ENCODE results near the gene BMF.
"Not testable (repeated sequence)": the region's sequence is repeated elsewhere in the genome, so short reads cannot be mapped to it uniquely, and the experiment has no call there.

BMF gene

DNA sequence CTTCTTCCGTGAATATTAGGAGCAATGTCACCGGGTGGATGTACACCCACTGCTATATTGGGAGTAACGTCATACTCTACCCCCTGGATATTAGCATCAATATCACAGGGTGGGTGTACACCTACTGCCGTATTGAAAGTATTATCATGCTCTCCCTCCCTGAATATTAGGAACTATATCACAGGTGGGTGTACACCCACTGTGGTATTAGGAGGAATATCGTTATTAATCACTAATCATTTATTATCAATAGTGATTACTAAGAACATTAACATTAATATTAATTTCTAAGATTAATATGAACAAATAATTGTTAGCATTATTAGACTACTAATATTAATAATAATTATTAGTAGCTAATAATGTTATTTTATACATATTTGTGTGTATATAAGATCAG, 21.4 kb upstream of the BMF start:
- no peaks in the 10 kb centered on the region for H3K27me3 ChIP-seq (ENCODE audit: control insufficient read depth, low read length)
- H3F3A ChIP-seq (ENCODE audit: control insufficient read depth, insufficient read depth), result no peaks in the 10 kb centered on the region
- H4K20me1 ChIP-seq (ENCODE audit: control insufficient read depth, insufficient read depth, low read depth, low read length), result no peaks in the 10 kb centered on the region
- TF ChIP-seq EZH2phosphoT487 (IDR thresholded peaks at IDR 0.05; ENCODE audit: borderline replicate concordance, low read length), result no peak
- TF ChIP-seq, protein P1, sequence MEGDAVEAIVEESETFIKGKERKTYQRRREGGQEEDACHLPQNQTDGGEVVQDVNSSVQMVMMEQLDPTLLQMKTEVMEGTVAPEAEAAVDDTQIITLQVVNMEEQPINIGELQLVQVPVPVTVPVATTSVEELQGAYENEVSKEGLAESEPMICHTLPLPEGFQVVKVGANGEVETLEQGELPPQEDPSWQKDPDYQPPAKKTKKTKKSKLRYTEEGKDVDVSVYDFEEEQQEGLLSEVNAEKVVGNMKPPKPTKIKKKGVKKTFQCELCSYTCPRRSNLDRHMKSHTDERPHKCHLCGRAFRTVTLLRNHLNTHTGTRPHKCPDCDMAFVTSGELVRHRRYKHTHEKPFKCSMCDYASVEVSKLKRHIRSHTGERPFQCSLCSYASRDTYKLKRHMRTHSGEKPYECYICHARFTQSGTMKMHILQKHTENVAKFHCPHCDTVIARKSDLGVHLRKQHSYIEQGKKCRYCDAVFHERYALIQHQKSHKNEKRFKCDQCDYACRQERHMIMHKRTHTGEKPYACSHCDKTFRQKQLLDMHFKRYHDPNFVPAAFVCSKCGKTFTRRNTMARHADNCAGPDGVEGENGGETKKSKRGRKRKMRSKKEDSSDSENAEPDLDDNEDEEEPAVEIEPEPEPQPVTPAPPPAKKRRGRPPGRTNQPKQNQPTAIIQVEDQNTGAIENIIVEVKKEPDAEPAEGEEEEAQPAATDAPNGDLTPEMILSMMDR (IDR thresholded peaks at IDR 0.05; ENCODE audit: low read depth, low read length, poor library complexity, severe bottlenecking), result no peak
- H3K79me2 ChIP-seq (ENCODE audit: control insufficient read depth, low read length), result no peaks in the 10 kb centered on the region
- H3K4me3 ChIP-seq (ENCODE audit: low read length), result no peak overlapping the region
- H3K27ac ChIP-seq (ENCODE audit: low read depth, low read length), result no peak overlapping the region
- no peaks in the 10 kb centered on the region for H3K9me3 ChIP-seq (ENCODE audit: control insufficient read depth, insufficient read depth, low read length)
- H3K36me3 ChIP-seq (ENCODE audit: control insufficient read depth, low read length), result no peaks in the 10 kb centered on the region
- H3K4me1 ChIP-seq (ENCODE audit: control insufficient read depth, low read length), result no peaks in the 10 kb centered on the region
- H3K9me2 ChIP-seq (replicated peaks; ENCODE audit: control insufficient read depth, low read length), result no peaks in the 10 kb centered on the region
- no peak overlapping the region for H3K4me2 ChIP-seq (ENCODE audit: low read length)

GRCh38 chr15:40128766-40129660, 20.3 kb upstream of the BMF start:
- H3K79me2 ChIP-seq (ENCODE audit: control insufficient read depth, low read length), result no peaks in the 10 kb centered on the region
- H3K9me3 ChIP-seq (ENCODE audit: control insufficient read depth, insufficient read depth, low read length), result no peaks in the 10 kb centered on the region
- H3K27ac ChIP-seq (ENCODE audit: low read depth, low read length), result no peak overlapping the region
- no peaks in the 10 kb centered on the region for H3K9me2 ChIP-seq (replicated peaks; ENCODE audit: control insufficient read depth, low read length)
- H3K27me3 ChIP-seq (ENCODE audit: control insufficient read depth, low read length), result no peaks in the 10 kb centered on the region
- H4K20me1 ChIP-seq (ENCODE audit: control insufficient read depth, insufficient read depth, low read depth, low read length), result no peaks in the 10 kb centered on the region
- no peaks in the 10 kb centered on the region for H3K36me3 ChIP-seq (ENCODE audit: control insufficient read depth, low read length)
- no peak overlapping the region for H3K4me3 ChIP-seq (ENCODE audit: low read length)
- H3K4me2 ChIP-seq (ENCODE audit: low read length), result no peak overlapping the region
- no peaks in the 10 kb centered on the region for H3K4me1 ChIP-seq (ENCODE audit: control insufficient read depth, low read length)
- H3F3A ChIP-seq (ENCODE audit: control insufficient read depth, insufficient read depth), result no peaks in the 10 kb centered on the region
- TF ChIP-seq, protein P1 (IDR thresholded peaks at IDR 0.05; ENCODE audit: low read depth, low read length, poor library complexity, severe bottlenecking), result no peak
- no peak for TF ChIP-seq EZH2phosphoT487 (IDR thresholded peaks at IDR 0.05; ENCODE audit: borderline replicate concordance, low read length)

DNA sequence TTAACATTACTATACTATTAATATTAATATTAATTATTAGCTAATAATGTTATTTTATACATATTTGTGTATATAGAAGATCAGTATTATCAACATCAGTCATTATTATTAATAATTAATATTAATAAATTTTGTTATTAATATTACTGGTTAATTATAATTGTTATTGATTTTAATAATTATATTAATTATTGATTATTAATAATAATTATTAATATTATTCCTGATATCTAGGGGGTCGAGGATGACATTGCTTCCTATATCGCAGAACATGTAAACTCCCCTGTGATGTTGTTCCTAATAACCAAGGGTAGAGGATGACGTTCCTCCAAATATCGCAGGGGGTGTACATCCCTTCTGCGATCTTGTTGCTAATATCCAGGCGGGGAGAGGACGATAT, 17.3 kb upstream of the BMF start:
- no peak overlapping the region for H3K4me3 ChIP-seq (ENCODE audit: low read length)
- no peaks in the 10 kb centered on the region for H4K20me1 ChIP-seq (ENCODE audit: control insufficient read depth, insufficient read depth, low read depth, low read length)
- H3K4me2 ChIP-seq (ENCODE audit: low read length), result no peak overlapping the region
- peaks cover 14% of the 10 kb centered on the region for H3K4me1 ChIP-seq (ENCODE audit: control insufficient read depth, low read length)
- H3K9me3 ChIP-seq (ENCODE audit: control insufficient read depth, insufficient read depth, low read length), result no peaks in the 10 kb centered on the region
- H3K79me2 ChIP-seq (ENCODE audit: control insufficient read depth, low read length), result no peaks in the 10 kb centered on the region
- no peaks in the 10 kb centered on the region for H3K27me3 ChIP-seq (ENCODE audit: control insufficient read depth, low read length)
- H3F3A ChIP-seq (ENCODE audit: control insufficient read depth, insufficient read depth), result no peaks in the 10 kb centered on the region
- no peaks in the 10 kb centered on the region for H3K36me3 ChIP-seq (ENCODE audit: control insufficient read depth, low read length)
- H3K9me2 ChIP-seq (replicated peaks; ENCODE audit: control insufficient read depth, low read length), result no peaks in the 10 kb centered on the region
- TF ChIP-seq, protein P1 (IDR thresholded peaks at IDR 0.05; ENCODE audit: low read depth, low read length, poor library complexity, severe bottlenecking), result no peak
- no peak for TF ChIP-seq EZH2phosphoT487 (IDR thresholded peaks at IDR 0.05; ENCODE audit: borderline replicate concordance, low read length)
- H3K27ac ChIP-seq (ENCODE audit: low read depth, low read length), result no peak overlapping the region

DNA sequence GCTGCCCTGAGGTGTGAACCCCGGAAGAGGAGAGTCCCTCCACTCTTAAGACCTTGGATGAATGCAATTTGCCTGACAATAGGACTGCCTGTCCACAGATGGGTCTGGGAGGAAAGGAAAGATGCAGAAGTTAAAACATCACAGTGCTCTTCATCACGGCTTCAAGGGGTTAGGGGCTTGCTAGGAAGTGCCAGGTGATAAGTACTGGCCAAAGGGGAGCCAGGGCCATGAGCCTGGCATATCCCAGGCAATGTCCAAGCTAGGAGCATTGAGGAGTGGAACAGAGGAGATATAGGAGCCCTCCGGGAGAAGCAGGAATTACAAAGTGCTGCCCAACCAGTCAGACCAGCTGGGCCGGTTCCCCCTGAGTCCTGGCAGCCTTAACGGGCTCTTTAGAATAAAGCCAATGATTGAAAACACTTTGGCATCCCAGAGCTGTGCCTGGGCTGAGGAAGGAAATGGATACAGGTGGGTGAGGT, 16.2 kb upstream of the BMF start:
- H3K79me2 ChIP-seq (ENCODE audit: control insufficient read depth, low read length); H4K20me1 ChIP-seq (ENCODE audit: control insufficient read depth, insufficient read depth, low read depth, low read length); H3K4me2 ChIP-seq (ENCODE audit: low read length); H3K9me3 ChIP-seq (ENCODE audit: control insufficient read depth, insufficient read depth, low read length); H3K27ac ChIP-seq (ENCODE audit: low read depth, low read length); H3F3A ChIP-seq (ENCODE audit: control insufficient read depth, insufficient read depth); H3K27me3 ChIP-seq (ENCODE audit: control insufficient read depth, low read length); H3K4me3 ChIP-seq (ENCODE audit: low read length); H3K9me2 ChIP-seq (replicated peaks; ENCODE audit: control insufficient read depth, low read length); H3K36me3 ChIP-seq (ENCODE audit: control insufficient read depth, low read length): not testable (repeated sequence)
- peaks cover 19% of the 10 kb centered on the region for H3K4me1 ChIP-seq (ENCODE audit: control insufficient read depth, low read length)

DNA sequence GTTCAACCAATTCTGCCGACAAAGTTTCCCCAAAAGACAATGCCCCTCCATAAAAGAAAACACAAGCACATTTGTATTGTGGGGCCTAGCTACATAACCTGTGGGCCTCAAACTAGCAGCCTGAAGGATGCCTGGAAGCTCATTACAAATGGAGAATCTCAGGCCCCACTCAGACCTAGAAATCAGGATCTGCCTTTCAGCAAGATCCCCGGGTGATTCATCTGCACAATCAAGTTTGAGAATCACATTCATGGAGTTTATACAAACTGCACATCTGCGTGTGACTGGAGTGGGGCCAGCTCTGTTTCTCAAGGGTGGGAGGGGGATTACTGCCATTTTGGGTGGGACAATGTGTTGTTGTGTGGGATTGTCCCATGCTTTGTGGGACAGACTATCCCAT, 15.7 kb upstream of the BMF start:
- not testable (repeated sequence) for H3K79me2 ChIP-seq (ENCODE audit: control insufficient read depth, low read length); H3K4me2 ChIP-seq (ENCODE audit: low read length); H3K36me3 ChIP-seq (ENCODE audit: control insufficient read depth, low read length); H4K20me1 ChIP-seq (ENCODE audit: control insufficient read depth, insufficient read depth, low read depth, low read length); H3K4me3 ChIP-seq (ENCODE audit: low read length); H3K9me2 ChIP-seq (replicated peaks; ENCODE audit: control insufficient read depth, low read length); H3K9me3 ChIP-seq (ENCODE audit: control insufficient read depth, insufficient read depth, low read length); H3F3A ChIP-seq (ENCODE audit: control insufficient read depth, insufficient read depth); H3K27me3 ChIP-seq (ENCODE audit: control insufficient read depth, low read length); H3K27ac ChIP-seq (ENCODE audit: low read depth, low read length)
- H3K4me1 ChIP-seq (ENCODE audit: control insufficient read depth, low read length), result peaks cover 20% of the 10 kb centered on the region

Data from DOHH2 (cell line).